Measurements from ENCODE around the gene AK5.

Gene AK5

DNA sequence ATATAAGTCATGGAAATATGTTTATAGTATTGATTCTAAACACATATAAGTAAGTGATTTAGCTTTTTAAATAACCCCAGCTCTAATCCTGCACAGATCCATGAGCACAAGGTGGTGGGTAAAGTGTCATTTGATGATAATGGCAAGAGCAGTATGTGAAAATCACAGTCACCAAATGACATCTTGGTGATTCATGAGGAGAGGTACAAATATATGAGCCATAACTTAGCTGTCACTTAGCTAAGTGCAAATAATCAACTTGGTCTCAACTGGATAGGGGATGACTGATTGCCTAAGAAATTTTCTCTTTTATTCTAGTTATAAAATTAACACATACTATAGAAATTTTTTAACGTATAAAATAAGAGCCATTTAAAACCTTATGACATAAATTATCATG, 202.5 kb downstream of the AK5 start:
- Histone ChIP-seq H3K9me3 (ENCODE audit: insufficient read depth, low read depth, low read length) (no peaks in the 10 kb centered on the region), H3K4me1 (ENCODE audit: insufficient read depth, low read length, poor library complexity, severe bottlenecking) (no peaks in the 10 kb centered on the region), H3K4me3 (ENCODE audit: low read length, poor library complexity, severe bottlenecking) (no peak overlapping the region), H3K9ac (ENCODE audit: low read depth, low read length, poor library complexity, severe bottlenecking) (no peak overlapping the region), H2AFZ (ENCODE audit: low read length) (no peak overlapping the region), H4K20me1 (ENCODE audit: insufficient read depth, low read length, poor library complexity, severe bottlenecking) (no peaks in the 10 kb centered on the region), H3K36me3 (ENCODE audit: insufficient read depth, low read length) (no peaks in the 10 kb centered on the region), H3K27me3 (ENCODE audit: insufficient read depth, low read length, poor library complexity, severe bottlenecking) (no peaks in the 10 kb centered on the region), H3K4me2 (ENCODE audit: low read depth, low read length, poor library complexity, severe bottlenecking) (no peak overlapping the region), H3K79me2 (ENCODE audit: insufficient read depth, low read length) (no peaks in the 10 kb centered on the region), H3K9me2 (replicated peaks; ENCODE audit: low read depth, low read length) (no peaks in the 10 kb centered on the region), H3F3A (ENCODE audit: low read depth) (no peaks in the 10 kb centered on the region)
- TF ChIP-seq EZH2phosphoT487 (IDR thresholded peaks at IDR 0.05; ENCODE audit: borderline replicate concordance): no peak
- TF ChIP-seq, protein P1, sequence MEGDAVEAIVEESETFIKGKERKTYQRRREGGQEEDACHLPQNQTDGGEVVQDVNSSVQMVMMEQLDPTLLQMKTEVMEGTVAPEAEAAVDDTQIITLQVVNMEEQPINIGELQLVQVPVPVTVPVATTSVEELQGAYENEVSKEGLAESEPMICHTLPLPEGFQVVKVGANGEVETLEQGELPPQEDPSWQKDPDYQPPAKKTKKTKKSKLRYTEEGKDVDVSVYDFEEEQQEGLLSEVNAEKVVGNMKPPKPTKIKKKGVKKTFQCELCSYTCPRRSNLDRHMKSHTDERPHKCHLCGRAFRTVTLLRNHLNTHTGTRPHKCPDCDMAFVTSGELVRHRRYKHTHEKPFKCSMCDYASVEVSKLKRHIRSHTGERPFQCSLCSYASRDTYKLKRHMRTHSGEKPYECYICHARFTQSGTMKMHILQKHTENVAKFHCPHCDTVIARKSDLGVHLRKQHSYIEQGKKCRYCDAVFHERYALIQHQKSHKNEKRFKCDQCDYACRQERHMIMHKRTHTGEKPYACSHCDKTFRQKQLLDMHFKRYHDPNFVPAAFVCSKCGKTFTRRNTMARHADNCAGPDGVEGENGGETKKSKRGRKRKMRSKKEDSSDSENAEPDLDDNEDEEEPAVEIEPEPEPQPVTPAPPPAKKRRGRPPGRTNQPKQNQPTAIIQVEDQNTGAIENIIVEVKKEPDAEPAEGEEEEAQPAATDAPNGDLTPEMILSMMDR (conservative IDR thresholded peaks at IDR 0.05; ENCODE audit: low read length): no peak

GRCh38 chr1:77484926-77485325, 203.1 kb downstream of the AK5 start:
- Histone ChIP-seq H3K9ac (ENCODE audit: low read depth, low read length, poor library complexity, severe bottlenecking) (no peak overlapping the region), H4K20me1 (ENCODE audit: insufficient read depth, low read length, poor library complexity, severe bottlenecking) (no peaks in the 10 kb centered on the region), H3K79me2 (ENCODE audit: insufficient read depth, low read length) (no peaks in the 10 kb centered on the region), H3K27me3 (ENCODE audit: insufficient read depth, low read length, poor library complexity, severe bottlenecking) (no peaks in the 10 kb centered on the region), H3K4me1 (ENCODE audit: insufficient read depth, low read length, poor library complexity, severe bottlenecking) (no peaks in the 10 kb centered on the region), H3K9me3 (ENCODE audit: insufficient read depth, low read depth, low read length) (no peaks in the 10 kb centered on the region), H3K36me3 (ENCODE audit: insufficient read depth, low read length) (no peaks in the 10 kb centered on the region), H3K4me2 (ENCODE audit: low read depth, low read length, poor library complexity, severe bottlenecking) (no peak overlapping the region), H3K9me2 (replicated peaks; ENCODE audit: low read depth, low read length) (no peaks in the 10 kb centered on the region), H3K4me3 (ENCODE audit: low read length, poor library complexity, severe bottlenecking) (no peak overlapping the region), H3F3A (ENCODE audit: low read depth) (no peaks in the 10 kb centered on the region), H2AFZ (ENCODE audit: low read length) (no peak overlapping the region)
- TF ChIP-seq EZH2phosphoT487 (IDR thresholded peaks at IDR 0.05; ENCODE audit: borderline replicate concordance): no peak
- TF ChIP-seq, protein P1 (conservative IDR thresholded peaks at IDR 0.05; ENCODE audit: low read length): no peak

GRCh38 chr1:77487631-77488030, 205.8 kb downstream of the AK5 start:
- Histone ChIP-seq H3K4me3 (ENCODE audit: low read length, poor library complexity, severe bottlenecking) (no peak overlapping the region), H3K4me1 (ENCODE audit: insufficient read depth, low read length, poor library complexity, severe bottlenecking) (no peaks in the 10 kb centered on the region), H4K20me1 (ENCODE audit: insufficient read depth, low read length, poor library complexity, severe bottlenecking) (no peaks in the 10 kb centered on the region), H3F3A (ENCODE audit: low read depth) (no peaks in the 10 kb centered on the region), H3K79me2 (ENCODE audit: insufficient read depth, low read length) (no peaks in the 10 kb centered on the region), H3K4me2 (ENCODE audit: low read depth, low read length, poor library complexity, severe bottlenecking) (no peak overlapping the region), H3K9ac (ENCODE audit: low read depth, low read length, poor library complexity, severe bottlenecking) (no peak overlapping the region), H3K36me3 (ENCODE audit: insufficient read depth, low read length) (no peaks in the 10 kb centered on the region), H3K27me3 (ENCODE audit: insufficient read depth, low read length, poor library complexity, severe bottlenecking) (no peaks in the 10 kb centered on the region), H2AFZ (ENCODE audit: low read length) (no peak overlapping the region), H3K9me2 (replicated peaks; ENCODE audit: low read depth, low read length) (no peaks in the 10 kb centered on the region), H3K9me3 (ENCODE audit: insufficient read depth, low read depth, low read length) (no peaks in the 10 kb centered on the region)
- TF ChIP-seq, protein P1 (conservative IDR thresholded peaks at IDR 0.05; ENCODE audit: low read length): no peak
- no peak for TF ChIP-seq EZH2phosphoT487 (IDR thresholded peaks at IDR 0.05; ENCODE audit: borderline replicate concordance)

Data from Loucy (cell line).